Ovary (tissue), 3 donors: Measurements from ENCODE around the gene AUTS2.

Experiments
- CTCF ChIP-seq, 3 donors: fragments of 450-650 bp in 2 of 3; fragments of 200-600 bp in 1 of 3; IDR thresholded peaks; one replicate each; pipeline versions ENCODE4 v1.5.1 to v1.8.0; 2016 to 2022; ENCODE audit warnings: antibody characterized with exemption in 3 of 3, mild to moderate bottlenecking in 1 of 3
- EP300 ChIP-seq: sonication (generic); formaldehyde crosslinking; IDR thresholded peaks from one replicate; pipeline ENCODE4 v1.6.1; 2017; ENCODE audit warnings: antibody characterized with exemption
- donor health status: DM: no; HTN: no; CAD: no.

DNA sequence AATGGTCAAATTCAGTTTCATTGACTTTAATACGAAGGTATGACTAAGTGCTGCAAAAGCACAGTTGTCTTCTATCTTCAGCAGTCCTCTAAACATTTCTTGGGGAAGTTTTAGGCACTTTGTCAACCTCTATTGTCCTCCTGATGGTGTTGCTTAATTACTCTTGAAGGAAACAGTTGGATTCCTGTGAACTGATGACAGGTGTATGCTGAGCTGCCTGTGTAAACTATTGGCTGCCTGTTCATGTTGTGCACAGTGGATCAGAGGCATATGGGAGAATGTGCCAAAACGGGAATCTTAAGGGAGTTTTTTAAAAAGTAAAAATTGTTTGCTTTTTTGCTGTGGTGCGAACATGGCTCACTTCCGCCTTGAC, 221.0 kb downstream of the AUTS2 start:
- TF ChIP-seq CTCF (IDR thresholded peaks at IDR 0.05) (no peak), EP300 (no peak)
